GM06990 (cell line): ENCODE data around the gene INSC.

Source experiments
- DNase-seq: peaks from one replicate; pipeline ENCODE4 v3.0.0-alpha.2; 2011; ENCODE audit not compliant: insufficient read length; ENCODE audit errors: extremely low read depth
- H3K27me3 ChIP-seq: replicated peaks from 2 replicates; pipeline ENCODE4 v1.6.0; 2011; ENCODE audit warnings: low read length; ENCODE audit not compliant: control insufficient read depth, insufficient read depth
- H3K36me3 ChIP-seq: 2 replicates; pipeline ENCODE4 v1.5.1; 2011; ENCODE audit warnings: low read length; ENCODE audit not compliant: control insufficient read depth, insufficient read depth
- H3K4me3 ChIP-seq: replicated peaks from 2 replicates; pipeline ENCODE4 v1.5.1; 2011; ENCODE audit warnings: low read depth, mild to moderate bottlenecking, control low read depth, low read length
- TF ChIP-seq, protein P1 (sequence below): IDR thresholded peaks from 2 replicates; pipeline ENCODE4 v1.5.1; 2011; ENCODE audit warnings: low read length, control low read depth, mild to moderate bottlenecking, inconsistent platforms; ENCODE audit not compliant: insufficient read depth, poor library complexity, severe bottlenecking

The INSC gene

DNA sequence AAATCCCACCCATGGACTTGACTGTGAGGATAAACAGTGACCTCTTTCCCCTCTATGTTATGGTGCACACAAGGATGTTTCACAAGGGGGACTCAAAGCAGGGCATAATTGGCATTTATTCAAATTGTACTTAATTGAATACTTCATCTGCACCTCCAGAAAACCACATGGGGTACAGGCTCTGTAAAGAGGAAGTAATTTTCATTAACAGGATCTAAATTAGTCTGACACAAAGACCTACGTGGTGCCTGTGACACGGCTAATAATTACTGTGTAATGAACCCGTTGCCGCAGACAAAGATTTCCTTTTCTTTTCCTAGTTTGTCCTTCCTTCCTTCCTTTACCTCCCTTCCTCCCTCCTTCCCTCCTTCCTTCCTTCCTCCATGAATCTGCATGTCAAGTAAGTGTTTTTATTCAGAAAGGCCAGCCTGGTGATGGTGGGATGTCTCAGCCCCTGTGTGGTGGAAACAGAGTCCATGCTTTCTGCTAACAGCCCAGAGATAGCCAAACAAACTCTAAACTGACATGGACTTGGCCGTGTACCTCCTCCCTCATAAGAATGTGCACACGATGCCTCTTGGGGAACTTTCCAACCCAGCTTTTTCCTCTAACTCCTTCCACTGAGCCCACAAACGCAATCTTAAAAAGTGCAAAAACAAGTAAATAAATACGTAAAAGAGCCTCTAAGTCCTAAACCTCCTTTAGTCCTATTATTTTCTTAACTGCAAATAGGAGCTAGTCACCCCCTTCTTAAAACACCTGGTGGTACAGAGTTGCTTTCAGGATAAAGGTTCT lies 118.8 kb downstream of the INSC start:
- no peaks in the 10 kb centered on the region for H3K36me3 ChIP-seq
- H3K4me3 ChIP-seq = no peak overlapping the region
- DNase-seq = no peak
- no peaks in the 10 kb centered on the region for H3K27me3 ChIP-seq
- TF ChIP-seq, protein P1, sequence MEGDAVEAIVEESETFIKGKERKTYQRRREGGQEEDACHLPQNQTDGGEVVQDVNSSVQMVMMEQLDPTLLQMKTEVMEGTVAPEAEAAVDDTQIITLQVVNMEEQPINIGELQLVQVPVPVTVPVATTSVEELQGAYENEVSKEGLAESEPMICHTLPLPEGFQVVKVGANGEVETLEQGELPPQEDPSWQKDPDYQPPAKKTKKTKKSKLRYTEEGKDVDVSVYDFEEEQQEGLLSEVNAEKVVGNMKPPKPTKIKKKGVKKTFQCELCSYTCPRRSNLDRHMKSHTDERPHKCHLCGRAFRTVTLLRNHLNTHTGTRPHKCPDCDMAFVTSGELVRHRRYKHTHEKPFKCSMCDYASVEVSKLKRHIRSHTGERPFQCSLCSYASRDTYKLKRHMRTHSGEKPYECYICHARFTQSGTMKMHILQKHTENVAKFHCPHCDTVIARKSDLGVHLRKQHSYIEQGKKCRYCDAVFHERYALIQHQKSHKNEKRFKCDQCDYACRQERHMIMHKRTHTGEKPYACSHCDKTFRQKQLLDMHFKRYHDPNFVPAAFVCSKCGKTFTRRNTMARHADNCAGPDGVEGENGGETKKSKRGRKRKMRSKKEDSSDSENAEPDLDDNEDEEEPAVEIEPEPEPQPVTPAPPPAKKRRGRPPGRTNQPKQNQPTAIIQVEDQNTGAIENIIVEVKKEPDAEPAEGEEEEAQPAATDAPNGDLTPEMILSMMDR = no peak

DNA sequence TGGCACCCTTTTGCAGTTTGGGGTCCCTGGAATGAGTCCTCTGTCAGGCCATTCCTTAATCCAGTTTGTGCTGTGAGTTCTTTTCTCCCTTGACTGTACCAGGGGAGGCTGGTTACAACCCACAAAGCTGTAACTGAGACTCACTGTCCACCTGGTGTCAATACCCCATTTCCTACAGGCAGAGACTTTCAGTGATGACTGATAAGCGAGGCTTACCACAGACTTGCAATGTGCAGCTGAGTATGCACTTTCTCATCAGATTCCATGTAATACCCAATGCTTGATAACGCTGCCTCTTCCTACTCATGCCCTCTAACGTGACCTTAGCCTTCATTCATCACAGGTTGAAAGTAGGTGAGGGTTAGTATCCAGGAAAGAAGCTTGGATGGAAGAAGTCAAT lies 120.1 kb downstream of the INSC start:
- DNase-seq = no peak

DNA sequence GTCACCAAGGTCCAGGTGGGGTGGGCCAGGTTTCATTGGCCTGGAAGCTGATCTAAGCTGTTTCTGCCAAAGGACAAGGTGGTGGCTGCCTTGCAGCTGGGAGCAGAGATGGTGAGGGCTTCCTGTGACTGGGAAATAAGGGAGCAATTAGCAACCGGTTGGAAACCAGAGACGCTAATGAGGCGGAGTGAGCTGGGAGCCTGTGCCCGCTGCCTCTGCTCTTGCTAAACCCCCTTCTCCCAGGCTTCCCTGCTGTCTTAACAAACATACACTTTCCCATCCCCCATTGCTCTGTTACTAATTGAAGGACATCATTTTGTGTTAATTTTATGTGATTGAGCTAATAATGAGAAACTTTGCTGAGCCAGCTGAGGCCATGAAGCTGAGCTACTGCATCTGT lies 121.8 kb downstream of the INSC start:
- H3K27me3 ChIP-seq = no peaks in the 10 kb centered on the region
- no peak overlapping the region for H3K4me3 ChIP-seq
- no peak for DNase-seq
- TF ChIP-seq, protein P1 = no peak
- no peaks in the 10 kb centered on the region for H3K36me3 ChIP-seq

More for the DNA sequence above, 120.1 kb downstream of the INSC start:
- H3K4me3 ChIP-seq = no peak overlapping the region
- H3K36me3 ChIP-seq = no peaks in the 10 kb centered on the region
- no peaks in the 10 kb centered on the region for H3K27me3 ChIP-seq
- TF ChIP-seq, protein P1 = no peak

DNA sequence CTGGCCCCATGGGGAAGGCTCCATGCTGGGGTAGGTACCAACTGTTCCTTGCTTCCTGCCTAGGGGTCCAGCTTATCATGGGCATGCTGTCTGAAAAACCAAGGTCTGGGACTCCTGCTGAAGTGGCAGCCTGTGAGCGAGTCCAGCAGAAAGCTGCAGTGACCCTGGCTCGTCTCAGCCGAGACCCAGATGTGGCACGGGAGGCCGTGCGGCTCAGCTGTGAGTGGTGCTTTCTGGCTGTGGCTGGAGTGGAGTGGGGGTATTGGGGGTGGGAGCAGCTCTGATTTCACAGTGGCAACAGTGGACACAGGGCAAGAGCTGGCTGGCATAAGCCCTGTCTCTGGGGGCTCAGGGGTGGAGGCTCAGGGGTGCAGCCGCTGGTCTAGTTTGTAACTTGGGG lies 124.1 kb downstream of the INSC start:
- DNase-seq = no peak
- H3K36me3 ChIP-seq = no peaks in the 10 kb centered on the region
- TF ChIP-seq, protein P1 = no peak
- H3K27me3 ChIP-seq = no peaks in the 10 kb centered on the region
- no peak overlapping the region for H3K4me3 ChIP-seq

DNA sequence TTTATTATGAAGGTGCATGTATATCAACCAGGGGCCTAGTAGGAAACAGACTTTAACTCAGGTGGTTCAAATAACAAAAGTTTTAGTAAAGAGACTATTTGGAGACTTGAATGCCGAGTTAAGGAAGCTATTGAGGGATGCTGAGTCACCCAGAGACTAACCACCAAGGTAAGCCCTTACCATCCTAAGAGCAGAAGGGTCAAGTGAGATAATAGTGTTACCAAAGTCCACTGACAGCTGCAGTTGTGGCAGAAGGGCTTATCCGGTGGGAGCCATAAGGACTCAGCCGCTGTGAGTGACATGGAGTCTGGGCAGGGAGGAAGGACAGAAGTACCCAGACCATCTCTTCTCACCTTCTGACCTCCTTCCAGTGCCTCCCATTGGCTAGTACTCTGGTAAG lies 134.0 kb downstream of the INSC start:
- no peak overlapping the region for H3K4me3 ChIP-seq
- H3K36me3 ChIP-seq = no peaks in the 10 kb centered on the region
- H3K27me3 ChIP-seq = peaks cover 1% of the 10 kb centered on the region; the same call in 1 of the 2 replicates
- no peak for DNase-seq
- TF ChIP-seq, protein P1 = no peak
